ENCODE data around the gene EYS.

DNA sequence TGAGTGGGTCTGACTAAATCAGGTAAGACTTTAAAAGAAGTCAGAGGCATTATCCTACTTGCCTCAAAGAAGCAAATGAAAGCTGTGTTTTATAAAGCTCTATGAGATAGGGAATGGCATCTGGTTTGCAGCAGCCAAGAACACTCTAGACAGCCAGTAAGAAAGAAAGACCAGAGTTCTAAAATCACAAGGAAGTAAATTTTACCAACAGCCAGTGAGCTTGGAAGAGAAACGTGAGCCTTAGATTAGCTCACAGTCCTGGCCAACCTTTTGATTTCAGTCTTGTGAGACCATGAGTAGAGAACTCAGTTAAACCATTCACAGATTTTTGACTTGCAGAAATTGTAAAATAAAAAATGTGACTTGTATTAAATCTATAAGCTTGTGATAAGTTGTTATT lies 693.0 kb downstream of the EYS start:
- TF ChIP-seq, protein P1, sequence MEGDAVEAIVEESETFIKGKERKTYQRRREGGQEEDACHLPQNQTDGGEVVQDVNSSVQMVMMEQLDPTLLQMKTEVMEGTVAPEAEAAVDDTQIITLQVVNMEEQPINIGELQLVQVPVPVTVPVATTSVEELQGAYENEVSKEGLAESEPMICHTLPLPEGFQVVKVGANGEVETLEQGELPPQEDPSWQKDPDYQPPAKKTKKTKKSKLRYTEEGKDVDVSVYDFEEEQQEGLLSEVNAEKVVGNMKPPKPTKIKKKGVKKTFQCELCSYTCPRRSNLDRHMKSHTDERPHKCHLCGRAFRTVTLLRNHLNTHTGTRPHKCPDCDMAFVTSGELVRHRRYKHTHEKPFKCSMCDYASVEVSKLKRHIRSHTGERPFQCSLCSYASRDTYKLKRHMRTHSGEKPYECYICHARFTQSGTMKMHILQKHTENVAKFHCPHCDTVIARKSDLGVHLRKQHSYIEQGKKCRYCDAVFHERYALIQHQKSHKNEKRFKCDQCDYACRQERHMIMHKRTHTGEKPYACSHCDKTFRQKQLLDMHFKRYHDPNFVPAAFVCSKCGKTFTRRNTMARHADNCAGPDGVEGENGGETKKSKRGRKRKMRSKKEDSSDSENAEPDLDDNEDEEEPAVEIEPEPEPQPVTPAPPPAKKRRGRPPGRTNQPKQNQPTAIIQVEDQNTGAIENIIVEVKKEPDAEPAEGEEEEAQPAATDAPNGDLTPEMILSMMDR (IDR thresholded peaks at IDR 0.05), result no peak
- TF ChIP-seq POLR2A (IDR thresholded peaks at IDR 0.05), result no peak
